ENCODE data around the gene BTNL9. TPM values are rescaled to one million over a fixed set of nuclear protein-coding genes. Genes with fewer than 3 reads are reported as not detected.
"Not testable (repeated sequence)": the region's sequence is repeated elsewhere in the genome, so short reads cannot be mapped to it uniquely, and the experiment has no call there.

BTNL9 gene
- polyA plus RNA-seq, 3 donors, result not detected

DNA sequence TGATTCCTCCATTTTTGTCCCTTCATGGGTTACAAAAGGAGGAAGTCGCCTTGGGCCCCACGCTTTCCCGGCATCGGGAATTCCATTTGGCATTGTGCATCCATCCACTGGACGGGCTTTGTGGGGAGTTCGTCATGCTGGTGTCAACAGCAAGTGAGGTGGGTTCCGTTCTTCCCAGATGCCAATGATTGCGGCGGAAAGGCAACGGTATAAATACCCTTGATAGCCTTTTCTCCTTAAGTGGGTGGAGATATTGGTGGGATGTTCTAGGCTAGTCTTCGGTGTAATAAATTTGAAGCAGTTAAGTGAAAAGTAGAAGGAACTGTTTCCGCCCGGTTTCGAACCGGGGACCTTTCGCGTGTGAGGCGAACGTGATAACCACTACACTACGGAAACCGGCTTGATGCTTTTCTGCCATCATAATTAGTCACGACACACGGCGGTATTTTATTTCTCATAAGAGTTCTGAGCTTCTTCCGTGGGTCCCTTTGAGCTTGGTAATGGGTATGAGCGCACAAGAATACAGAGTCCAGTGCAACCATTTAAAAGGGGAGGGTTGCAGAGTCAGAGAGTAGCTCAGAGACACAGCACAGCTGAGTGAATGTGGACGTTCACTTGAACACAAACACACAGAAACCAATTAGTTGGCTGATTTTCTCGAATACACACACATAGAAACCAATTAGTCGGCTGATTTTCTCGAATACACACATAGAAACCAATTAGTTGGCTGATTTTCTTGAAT lies 62.0 kb downstream of the BTNL9 start:
- H2AFZ ChIP-seq (ENCODE audit: insufficient read depth, low read depth, low read length, poor library complexity, severe bottlenecking); intact Hi-C loops (cut with micrococcal nuclease); H3K4me3 Mint-ChIP-seq; H3K36me3 ChIP-seq (replicated peaks in 1 of 2; ENCODE audit: control insufficient read depth in 1 of 2, insufficient read depth in 2 of 2, low read length in 2 of 2); H3K36me3 Mint-ChIP-seq; H3K79me2 ChIP-seq (ENCODE audit: insufficient read depth, low read length); H3K4me3 ChIP-seq (replicated peaks in 1 of 3; ENCODE audit: low read depth in 2 of 3, low read length in 3 of 3); DNase-seq; H3K27ac ChIP-seq (ENCODE audit: low read depth in 1 of 2, low read length in 2 of 2); H3K9ac ChIP-seq (ENCODE audit: insufficient read depth, low read length, poor library complexity, severe bottlenecking); H3K27ac Mint-ChIP-seq; H4K20me1 ChIP-seq (ENCODE audit: insufficient read depth, low read length); H3K4me1 ChIP-seq (ENCODE audit: control insufficient read depth in 1 of 2, insufficient read depth in 2 of 2, low read length in 2 of 2); H3K4me2 ChIP-seq (replicated peaks; ENCODE audit: extremely low read depth, low read length, poor library complexity, severe bottlenecking): not testable (repeated sequence)
- H3K9me3 Mint-ChIP-seq, result peaks cover 2 to 25% (median 15%) of the 10 kb centered on the region in 7 donors
- no CpG with 5 or more reads among the region's 30 CpGs for WGBS (ENCODE audit: insufficient coverage)
- peaks cover 17 to 33% of the 10 kb centered on the region in 2 donors for H3K27me3 ChIP-seq (ENCODE audit: control insufficient read depth in 2 of 2, insufficient read depth in 2 of 2, low read length in 2 of 2)
- peaks cover 40 to 53% (median 50%) of the 10 kb centered on the region in 3 donors for H3K27me3 Mint-ChIP-seq (ENCODE audit: low read depth in 3 of 3)
- peaks cover 10% of the 10 kb centered on the region for H3K4me1 Mint-ChIP-seq
- H3K9me3 ChIP-seq (replicated peaks in 1 of 2; ENCODE audit: control insufficient read depth in 1 of 2, insufficient read depth in 1 of 2, low read length in 2 of 2), result peaks cover 0 to 14% of the 10 kb centered on the region in 2 donors

DNA sequence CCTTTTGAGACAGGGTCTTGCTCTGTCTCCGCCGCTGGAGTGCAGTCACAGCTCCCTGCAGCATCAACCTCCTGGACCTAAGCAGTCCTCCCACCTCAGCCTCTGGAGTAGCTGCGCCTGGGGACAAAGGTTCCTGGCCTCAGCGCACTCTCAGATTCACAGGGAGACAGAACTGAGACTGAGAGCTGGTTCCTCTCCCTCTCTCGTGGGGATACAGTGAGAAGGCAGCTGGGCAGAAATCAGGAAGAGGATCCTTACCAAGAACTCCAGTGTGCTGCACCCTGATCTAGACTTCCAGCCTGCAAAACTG lies 64.1 kb downstream of the BTNL9 start:
- Mint-ChIP-seq H3K4me1 (peaks cover 10% of the 10 kb centered on the region), H3K4me3 (peak overlapping the region; percentile 72 to 93), H3K27ac (peak overlapping the region in 2 of 7 donors; percentile 33 to 64), H3K27me3 (ENCODE audit: low read depth in 3 of 3) (peaks cover 42 to 57% (median 52%) of the 10 kb centered on the region in 3 donors), H3K9me3 (peaks cover 0 to 22% (median 10%) of the 10 kb centered on the region in 7 donors)
- H3K36me3 Mint-ChIP-seq; H4K20me1 ChIP-seq (ENCODE audit: insufficient read depth, low read length); H3K27ac ChIP-seq (ENCODE audit: low read depth in 1 of 2, low read length in 2 of 2); DNase-seq; intact Hi-C loops (cut with micrococcal nuclease); H3K36me3 ChIP-seq (replicated peaks in 1 of 2; ENCODE audit: control insufficient read depth in 1 of 2, insufficient read depth in 2 of 2, low read length in 2 of 2); H3K79me2 ChIP-seq (ENCODE audit: insufficient read depth, low read length); H3K9ac ChIP-seq (ENCODE audit: insufficient read depth, low read length, poor library complexity, severe bottlenecking); H2AFZ ChIP-seq (ENCODE audit: insufficient read depth, low read depth, low read length, poor library complexity, severe bottlenecking); H3K4me1 ChIP-seq (ENCODE audit: control insufficient read depth in 1 of 2, insufficient read depth in 2 of 2, low read length in 2 of 2): not testable (repeated sequence)
- 10% methylated on average over 4 of the region's 5 CpGs for WGBS (ENCODE audit: insufficient coverage)
- Histone ChIP-seq H3K9me3 (replicated peaks in 1 of 2; ENCODE audit: control insufficient read depth in 1 of 2, insufficient read depth in 1 of 2, low read length in 2 of 2) (peaks cover 0 to 11% of the 10 kb centered on the region in 2 donors), H3K4me2 (replicated peaks; ENCODE audit: extremely low read depth, low read length, poor library complexity, severe bottlenecking) (peak overlapping the region; percentile 50), H3K4me3 (replicated peaks in 1 of 3; ENCODE audit: low read depth in 2 of 3, low read length in 3 of 3) (peak overlapping the region in 1 of 3 experiments; percentile 11), H3K27me3 (ENCODE audit: control insufficient read depth in 2 of 2, insufficient read depth in 2 of 2, low read length in 2 of 2) (peaks cover 13 to 32% of the 10 kb centered on the region in 2 donors)

DNA sequence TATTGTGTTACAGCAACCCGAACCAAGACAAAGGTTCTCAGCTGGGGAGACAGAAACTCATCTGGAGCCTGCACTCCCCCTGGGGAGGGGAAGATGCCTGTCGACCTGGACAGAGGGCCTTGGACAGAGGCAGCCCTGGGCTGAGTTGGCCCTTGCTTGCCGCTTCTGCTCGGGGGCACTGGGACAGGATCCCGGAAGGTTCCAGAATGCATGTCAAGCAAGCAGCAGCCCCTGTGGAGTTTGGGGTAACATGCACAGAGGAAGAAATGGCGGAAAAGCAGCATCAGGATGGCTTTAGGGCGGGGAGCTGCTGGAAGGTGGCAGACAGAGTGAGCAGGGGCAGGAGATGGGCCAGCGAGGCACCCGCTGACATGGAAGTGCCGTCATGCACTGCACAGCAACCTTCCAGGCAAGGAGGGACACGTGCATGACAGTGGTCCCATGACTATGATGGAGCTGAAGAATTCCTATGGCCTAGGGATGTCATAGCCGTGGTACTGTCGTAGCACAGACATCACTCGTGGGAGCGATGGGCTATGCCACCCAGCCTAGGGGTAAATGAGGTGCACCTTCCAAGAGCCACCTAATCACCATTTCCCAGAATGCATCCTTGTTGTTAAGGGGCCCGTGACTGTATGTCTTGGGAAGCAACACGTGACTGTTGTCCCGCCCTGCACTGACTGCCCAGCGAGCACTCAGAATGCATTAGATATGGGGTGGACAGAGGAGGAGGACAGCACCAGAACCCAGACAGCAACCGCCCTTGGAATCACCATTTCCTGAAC lies 64.7 kb downstream of the BTNL9 start:
- Mint-ChIP-seq H3K4me1 (peaks cover 10% of the 10 kb centered on the region), H3K9me3 (peaks cover 0 to 17% (median 8%) of the 10 kb centered on the region in 7 donors), H3K4me3 (peak overlapping the region in 1 of 2 donors; percentile 93), H3K27me3 (ENCODE audit: low read depth in 3 of 3) (peaks cover 40 to 57% (median 47%) of the 10 kb centered on the region in 3 donors)
- H3K36me3 Mint-ChIP-seq; H3K79me2 ChIP-seq (ENCODE audit: insufficient read depth, low read length); H3K27ac ChIP-seq (ENCODE audit: low read depth in 1 of 2, low read length in 2 of 2); DNase-seq; H3K4me2 ChIP-seq (replicated peaks; ENCODE audit: extremely low read depth, low read length, poor library complexity, severe bottlenecking); H3K27ac Mint-ChIP-seq; H4K20me1 ChIP-seq (ENCODE audit: insufficient read depth, low read length); H3K4me1 ChIP-seq (ENCODE audit: control insufficient read depth in 1 of 2, insufficient read depth in 2 of 2, low read length in 2 of 2); intact Hi-C loops (cut with micrococcal nuclease); H3K9ac ChIP-seq (ENCODE audit: insufficient read depth, low read length, poor library complexity, severe bottlenecking); H2AFZ ChIP-seq (ENCODE audit: insufficient read depth, low read depth, low read length, poor library complexity, severe bottlenecking); H3K36me3 ChIP-seq (replicated peaks in 1 of 2; ENCODE audit: control insufficient read depth in 1 of 2, insufficient read depth in 2 of 2, low read length in 2 of 2); H3K9me3 ChIP-seq (replicated peaks in 1 of 2; ENCODE audit: control insufficient read depth in 1 of 2, insufficient read depth in 1 of 2, low read length in 2 of 2); H3K4me3 ChIP-seq (replicated peaks in 1 of 3; ENCODE audit: low read depth in 2 of 3, low read length in 3 of 3): not testable (repeated sequence)
- WGBS (ENCODE audit: insufficient coverage), result 56% methylated on average over 6 of the region's 20 CpGs
- H3K27me3 ChIP-seq (ENCODE audit: control insufficient read depth in 2 of 2, insufficient read depth in 2 of 2, low read length in 2 of 2), result peaks cover 7 to 27% of the 10 kb centered on the region in 2 donors

Measured in CD14-positive monocyte (primary cell).